GM19238 (cell line): ENCODE data around the gene ZFAND3.

ENCODE experiments used
- DNase-seq: peaks from one replicate; pipeline ENCODE4 v3.0.0; 2011; ENCODE audit warnings: low spot score; ENCODE audit not compliant: insufficient read length

Gene ZFAND3

GRCh38 chr6:37894585-37894984, 75.1 kb downstream of the ZFAND3 start:
- no peak for DNase-seq

- no peak for DNase-seq
Measured at GRCh38 chr6:37897321-37897720, 77.8 kb downstream of the ZFAND3 start.

- DNase-seq: no peak
Measured at GRCh38 chr6:37897818-37898515, 78.4 kb downstream of the ZFAND3 start.

DNA sequence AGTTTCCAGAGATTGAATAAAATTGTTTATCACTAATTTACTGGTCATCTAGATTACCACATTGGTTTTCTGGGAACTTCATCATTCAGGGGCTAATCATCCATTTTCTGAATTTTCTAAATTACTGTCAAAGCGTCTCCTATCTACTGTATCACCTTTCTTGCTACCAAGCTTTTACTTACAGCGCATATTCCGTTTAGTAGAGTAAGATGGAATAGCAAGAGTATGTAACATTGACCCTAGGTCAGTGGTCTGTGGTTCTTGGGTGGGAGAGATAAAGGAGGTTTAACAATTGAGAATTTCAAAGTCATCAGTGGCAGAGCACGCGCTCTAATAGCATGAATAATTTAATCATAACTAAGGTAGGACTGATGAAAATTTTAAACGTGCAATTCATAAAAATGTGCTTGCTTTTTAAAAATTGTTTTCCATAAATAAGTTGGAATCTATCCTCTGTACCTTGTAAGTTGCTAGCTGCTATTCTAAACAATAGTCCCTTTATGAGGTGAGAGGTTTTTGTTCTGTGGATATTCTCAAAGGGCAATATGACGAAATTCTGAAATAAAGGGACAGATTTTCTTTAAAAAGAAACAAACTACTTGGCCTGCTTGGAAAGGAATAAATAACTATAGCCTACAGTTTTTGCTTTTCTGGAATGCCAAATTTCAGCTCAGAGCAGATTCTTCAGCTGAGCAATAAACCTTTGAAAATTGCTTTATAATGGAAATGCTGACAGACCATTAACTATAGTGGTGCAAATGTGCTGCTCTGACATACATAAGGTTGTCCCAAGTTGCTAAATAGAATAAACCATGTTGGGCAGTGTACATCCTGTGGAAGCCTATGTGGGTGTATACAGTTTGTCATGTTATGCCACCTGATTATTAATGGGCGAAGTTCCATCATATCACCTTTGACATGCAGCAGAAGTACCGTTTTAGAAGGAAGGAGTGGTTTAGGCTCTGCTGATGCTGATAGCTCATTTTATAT, 84.1 kb downstream of the ZFAND3 start:
- no peak for DNase-seq

- no peak for DNase-seq
Measured at GRCh38 chr6:37904590-37904989, 85.1 kb downstream of the ZFAND3 start.

GRCh38 chr6:37906121-37906520, 86.6 kb downstream of the ZFAND3 start:
- no peak for DNase-seq

- DNase-seq: no peak
Measured at GRCh38 chr6:37910998-37911397, 91.5 kb downstream of the ZFAND3 start.

DNA sequence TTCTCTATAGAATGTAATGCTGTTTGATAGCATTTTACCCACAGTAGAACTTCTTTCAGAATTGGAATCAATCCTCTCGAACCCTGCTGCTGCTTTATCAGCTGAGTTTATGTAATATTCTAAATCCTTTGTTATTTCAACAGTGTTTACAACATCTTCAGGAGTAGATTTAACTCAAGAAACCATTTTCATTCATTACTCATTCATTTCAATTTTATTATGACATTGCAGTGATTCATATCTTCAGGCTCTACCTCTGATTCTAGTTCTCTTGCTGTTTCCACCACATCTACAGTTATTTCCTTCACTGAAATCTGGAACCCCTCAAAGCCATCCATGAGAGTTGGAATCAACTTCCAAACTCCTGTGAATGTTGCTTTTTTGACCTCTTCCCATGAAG, 93.7 kb downstream of the ZFAND3 start:
- no peak for DNase-seq

DNA sequence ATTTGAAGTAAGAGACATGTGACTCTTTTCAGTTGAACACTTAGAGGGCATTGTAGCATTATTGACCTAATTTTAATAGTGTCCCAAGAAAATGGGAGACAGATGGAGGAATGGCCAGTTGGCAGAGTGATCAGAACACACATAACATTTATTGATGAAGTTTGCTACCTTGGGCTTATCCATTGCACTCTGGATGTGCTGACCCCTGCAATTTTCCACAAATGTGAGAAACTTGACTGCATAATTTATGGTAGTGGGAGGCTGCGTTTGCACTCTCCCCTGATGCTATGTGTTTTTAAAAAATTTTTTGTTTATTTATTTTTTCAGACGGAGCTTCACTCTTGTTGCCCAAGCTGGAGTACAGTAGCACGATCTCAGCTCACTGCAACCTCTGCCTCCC, 95.9 kb downstream of the ZFAND3 start:
- no peak for DNase-seq

- DNase-seq: no peak
Measured at GRCh38 chr6:37916149-37916548, 96.6 kb downstream of the ZFAND3 start.

DNA sequence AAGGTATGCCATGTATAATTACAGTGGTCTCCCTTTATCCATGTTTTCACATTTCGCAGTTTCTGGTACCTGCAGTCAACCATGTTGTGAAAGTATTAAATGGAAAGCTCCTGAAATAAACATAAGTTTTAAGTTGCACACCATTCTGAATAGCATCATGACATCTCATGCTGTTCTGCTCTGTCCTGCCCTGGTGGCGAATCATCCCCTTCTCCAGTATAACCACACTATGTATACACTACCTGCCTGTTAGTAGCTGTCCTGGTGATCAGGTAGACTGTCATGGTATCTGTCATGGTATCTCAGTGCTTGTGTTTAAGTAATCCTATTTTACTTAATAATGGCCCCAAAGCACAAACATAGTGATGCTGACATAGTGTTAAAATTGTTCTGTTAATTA, 97.1 kb downstream of the ZFAND3 start:
- DNase-seq: no peak

DNA sequence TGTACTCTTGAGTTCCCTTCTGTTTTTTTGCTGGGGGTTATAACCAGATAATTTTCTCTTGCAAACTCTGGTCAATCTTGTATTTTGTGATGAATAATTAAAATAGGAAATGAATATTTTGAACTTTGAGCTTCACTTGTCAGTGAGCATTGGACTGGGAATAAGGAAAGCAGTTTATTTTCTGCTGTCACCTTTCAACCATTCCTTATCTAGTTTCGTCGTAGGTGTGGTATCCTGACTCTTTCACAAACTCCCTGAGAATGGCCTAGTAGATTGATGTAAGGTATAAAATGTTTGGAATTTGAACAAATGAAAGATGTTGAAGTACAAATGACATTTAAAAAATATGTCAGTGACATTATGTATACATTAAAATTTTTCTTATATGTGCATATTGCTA, 98.0 kb downstream of the ZFAND3 start:
- no peak for DNase-seq

DNA sequence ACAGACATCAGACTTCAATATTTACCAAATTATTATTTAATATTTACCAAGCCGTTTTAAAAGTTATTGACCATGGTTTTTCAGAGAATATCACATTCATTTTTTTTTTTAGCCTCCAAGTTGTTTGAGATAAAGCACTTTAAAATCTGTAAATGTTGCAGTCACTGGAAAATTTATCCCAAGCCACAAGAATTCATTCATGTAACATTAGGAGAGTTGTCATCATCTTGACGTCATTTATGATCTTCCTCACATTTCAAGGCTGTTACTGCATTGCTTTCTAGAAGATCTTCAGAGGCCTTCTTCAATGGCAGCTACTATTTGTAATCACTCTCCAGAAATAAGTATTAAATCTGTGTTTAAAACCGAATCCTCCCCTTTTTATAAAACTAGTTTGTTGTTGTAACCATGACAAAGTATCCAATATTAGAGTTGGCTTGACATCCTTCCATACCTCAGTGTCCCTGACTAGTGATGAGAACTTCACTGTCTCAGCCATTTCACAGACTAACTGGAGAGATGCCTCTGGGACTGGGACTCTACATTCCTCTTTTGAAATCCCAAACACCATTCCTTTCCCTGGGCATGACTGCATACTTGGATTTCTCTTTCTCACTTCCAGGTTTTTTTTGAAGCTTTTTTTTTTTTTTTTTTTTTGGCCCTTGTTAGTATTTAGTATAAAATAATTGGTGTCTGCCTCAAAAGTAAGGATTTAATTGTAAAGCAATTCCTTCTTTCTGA, 100.1 kb downstream of the ZFAND3 start:
- DNase-seq: no peak

GRCh38 chr6:37920667-37921066, 101.1 kb downstream of the ZFAND3 start:
- DNase-seq: no peak

DNA sequence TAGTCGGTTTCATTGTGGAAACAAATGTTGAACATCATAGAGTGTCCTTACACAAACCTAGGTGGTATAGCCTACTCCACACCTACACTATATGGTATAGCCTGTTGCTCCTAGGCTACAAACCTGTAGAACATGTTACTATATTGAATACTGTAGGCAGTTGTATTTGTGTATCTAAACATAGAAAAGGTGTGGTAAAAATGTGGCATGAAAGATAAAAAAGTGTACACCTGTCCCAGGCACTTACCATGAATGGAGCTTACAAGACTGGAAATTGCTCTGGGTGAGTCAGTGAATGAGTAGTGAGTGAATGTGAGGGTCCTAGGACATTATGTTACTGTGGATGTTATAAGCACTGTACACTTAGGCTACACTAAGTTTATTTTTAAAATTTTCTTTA, 103.0 kb downstream of the ZFAND3 start:
- no peak for DNase-seq

DNA sequence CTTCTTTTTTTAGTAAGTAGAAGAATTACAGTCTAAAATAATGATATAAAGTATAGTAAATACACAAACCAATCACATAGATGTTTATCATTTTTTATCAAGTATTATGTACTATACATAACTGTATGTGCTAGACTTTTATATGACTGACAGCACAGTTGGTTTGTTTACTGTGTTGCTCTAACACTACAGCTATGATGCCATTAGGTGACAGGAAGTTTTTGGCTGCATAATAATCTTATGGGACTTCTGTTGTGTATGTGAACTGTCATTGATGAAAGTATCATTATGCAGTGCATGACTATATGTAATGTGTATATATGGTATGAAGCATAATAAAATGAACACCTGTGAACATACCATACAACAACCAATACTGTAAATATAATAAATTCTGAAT, 104.0 kb downstream of the ZFAND3 start:
- no peak for DNase-seq

DNA sequence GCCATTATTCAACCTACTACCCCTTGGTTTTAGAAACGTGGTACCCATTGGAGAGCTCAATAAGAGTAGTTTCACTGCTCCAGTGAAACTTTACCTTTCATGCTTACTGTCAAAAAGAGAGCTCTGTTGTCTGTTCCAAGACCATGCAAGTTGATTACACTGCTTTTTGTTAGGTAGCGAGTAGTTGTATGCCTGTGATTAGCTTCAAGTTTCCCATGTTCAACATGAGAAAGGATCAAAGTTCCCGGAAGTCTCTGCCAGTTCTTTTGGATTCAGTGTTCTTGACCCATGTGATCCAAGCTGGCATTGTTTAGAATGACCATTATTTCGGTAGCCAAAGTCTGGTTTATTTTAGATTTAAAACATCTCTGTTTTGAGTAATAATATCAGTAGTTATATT, 107.1 kb downstream of the ZFAND3 start:
- no peak for DNase-seq

DNA sequence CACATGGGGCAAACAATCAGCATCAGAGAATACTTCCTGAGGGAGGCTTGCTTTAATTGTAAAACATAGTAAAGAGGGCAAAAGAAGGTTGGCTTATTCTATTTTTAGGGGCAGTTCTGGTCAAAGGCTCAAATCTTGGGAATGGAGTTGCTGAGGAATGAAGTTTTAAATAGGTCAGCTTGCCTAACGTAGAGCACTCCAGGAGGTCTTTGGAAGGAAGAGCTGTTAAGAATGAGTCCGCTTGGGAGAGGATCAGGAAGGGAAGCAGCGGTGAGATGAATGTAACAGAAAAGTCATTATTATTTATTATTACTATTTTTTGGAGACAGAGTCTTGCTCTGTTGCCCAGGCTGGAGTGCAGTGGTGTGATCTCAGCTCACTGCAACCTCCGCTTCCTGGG, 108.7 kb downstream of the ZFAND3 start:
- no peak for DNase-seq

DNA sequence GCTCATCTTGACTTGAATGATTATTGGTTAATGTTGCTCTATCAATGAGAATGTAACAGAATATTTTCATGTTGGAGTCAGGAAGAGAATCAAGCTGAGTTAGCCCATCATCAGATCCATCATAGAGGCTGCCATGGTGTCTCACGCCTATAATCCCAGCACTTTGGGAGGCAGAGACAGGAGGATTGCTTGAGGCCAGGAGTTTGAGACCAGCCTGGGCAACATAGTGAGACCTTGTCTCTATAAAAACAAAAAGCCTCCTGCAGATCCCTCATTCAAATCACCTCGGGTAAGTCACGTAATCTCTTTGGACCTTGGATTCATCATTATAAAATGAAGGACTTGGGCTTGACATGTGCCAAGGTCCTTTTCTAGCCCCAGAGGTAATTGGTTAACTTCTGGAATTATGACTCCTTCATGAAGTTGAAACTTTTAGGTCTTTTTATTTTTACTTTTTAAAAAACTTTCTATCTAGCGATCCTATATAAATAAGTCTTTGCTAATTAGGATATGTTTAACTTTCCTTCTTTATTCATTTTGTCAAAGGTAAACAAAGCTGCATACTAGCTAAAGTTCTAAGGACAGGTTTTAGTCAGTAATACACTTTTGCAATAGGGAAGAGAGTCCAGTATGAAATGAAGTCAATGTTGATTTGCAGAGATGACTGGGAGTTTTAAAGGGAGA, 110.9 kb downstream of the ZFAND3 start:
- DNase-seq: no peak

DNA sequence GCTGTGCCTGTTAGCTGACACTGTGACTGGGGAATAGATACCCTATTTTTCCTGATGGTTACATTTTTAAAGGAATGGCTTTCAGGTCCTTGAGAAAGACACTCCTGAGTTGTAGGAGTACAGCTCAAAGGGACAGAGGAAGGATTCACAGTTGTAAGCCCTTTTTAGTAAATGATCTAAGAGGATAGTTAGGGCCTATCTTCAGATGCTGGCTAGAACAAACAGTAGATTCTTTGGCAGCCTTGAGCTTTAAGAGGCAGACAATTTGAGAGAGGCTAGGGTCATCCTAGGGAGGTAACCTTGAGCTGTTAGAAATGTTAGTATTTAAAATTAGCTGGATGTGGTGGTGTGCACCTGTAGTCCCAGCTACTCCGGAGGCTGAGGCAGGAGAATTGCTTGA, 111.5 kb downstream of the ZFAND3 start:
- DNase-seq: no peak

GRCh38 chr6:37934276-37934675, 114.7 kb downstream of the ZFAND3 start:
- no peak for DNase-seq
